Measurements from ENCODE around the gene FBXO21.

- TF ChIP-seq EZH2 (IDR thresholded peaks at IDR 0.05; ENCODE audit: insufficient read depth, poor library complexity, severe bottlenecking) (no peak), EZH2phosphoT487 (IDR thresholded peaks at IDR 0.05; ENCODE audit: insufficient read depth, low read depth) (no peak)
Measured at GRCh38 chr12:117231750-117232149, 41.5 kb upstream of the FBXO21 start.
